Measurements from ENCODE around the gene FOXK2.

DNA sequence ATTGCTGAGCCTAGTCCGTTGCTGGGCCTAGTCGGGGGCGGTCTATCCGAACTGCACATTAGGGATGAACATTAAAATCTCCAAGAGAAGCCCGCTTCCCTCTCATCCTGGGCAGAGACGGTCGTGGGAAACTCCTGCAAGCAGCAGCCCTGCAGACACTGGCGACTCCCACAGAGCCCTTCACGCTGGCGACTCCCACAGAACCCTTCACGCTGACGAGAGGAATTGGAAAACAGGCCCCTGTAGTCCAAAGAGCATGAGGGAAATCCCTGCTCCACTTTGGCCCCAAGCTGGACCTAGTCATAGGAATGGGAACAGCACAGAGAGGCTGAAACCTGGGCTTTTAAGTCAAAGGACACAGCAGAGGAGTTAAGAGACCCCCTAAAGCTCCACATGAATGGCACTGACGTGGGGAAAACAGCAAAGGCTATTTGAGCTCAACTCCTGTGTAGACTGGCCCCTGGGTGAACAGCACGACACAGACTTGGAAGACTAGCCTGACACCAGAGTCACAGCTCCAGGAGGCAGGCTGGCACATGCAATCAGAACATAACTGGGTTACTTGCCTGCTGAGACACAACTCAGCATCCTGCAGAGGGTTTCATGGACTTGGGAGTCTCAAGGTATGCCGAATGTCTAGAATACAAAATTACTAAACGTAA, 86.5 kb downstream of the FOXK2 start:
- TF ChIP-seq POLR2A (IDR thresholded peaks at IDR 0.05; ENCODE audit: low read length) (no peak), GATA1 (IDR thresholded peaks at IDR 0.05; ENCODE audit: low read depth, low read length) (no peak)

All from erythroblast (primary cell).